ENCODE data around the gene CELA2A.
"Not testable (repeated sequence)": the region's sequence is repeated elsewhere in the genome, so short reads cannot be mapped to it uniquely, and the experiment has no call there.

CELA2A gene

GRCh38 chr1:15482455-15482854 is 25.9 kb downstream of the CELA2A start:
- H3K27ac ChIP-seq (ENCODE audit: low read depth, low read length); H3K4me3 ChIP-seq (ENCODE audit: low read length); H3K36me3 ChIP-seq (ENCODE audit: control insufficient read depth, insufficient read depth, low read length); H3K27me3 ChIP-seq (ENCODE audit: insufficient read depth, low read length, poor library complexity); H2AK5ac ChIP-seq (ENCODE audit: low read length); H3K23ac ChIP-seq (ENCODE audit: low read length); H2BK15ac ChIP-seq (replicated peaks; ENCODE audit: low read depth); DNase-seq; H3K56ac ChIP-seq (ENCODE audit: low read length); H3K4me2 ChIP-seq (ENCODE audit: low read length); H3K4ac ChIP-seq (ENCODE audit: low read depth, low read length); H3K4me1 ChIP-seq (ENCODE audit: control insufficient read depth, low read depth, low read length); H2BK5ac ChIP-seq (ENCODE audit: low read length); H2BK120ac ChIP-seq (ENCODE audit: low read depth, low read length); H3K9ac ChIP-seq (ENCODE audit: low read length); H4K8ac ChIP-seq (ENCODE audit: low read depth, low read length); H3K18ac ChIP-seq (ENCODE audit: low read length); H4K5ac ChIP-seq (ENCODE audit: low read length); H3K79me1 ChIP-seq (ENCODE audit: low read length); H3K79me2 ChIP-seq (ENCODE audit: control insufficient read depth, insufficient read depth, low read length): not testable (repeated sequence)
- whole genome bisulfite sequencing (ENCODE audit: extremely low coverage, insufficient coverage, low lambda C conversion rate): no CpG with 5 or more reads among the region's 6 CpGs

- not testable (repeated sequence) for H3K4me1 ChIP-seq (ENCODE audit: control insufficient read depth, low read depth, low read length); DNase-seq; H4K8ac ChIP-seq (ENCODE audit: low read depth, low read length)
Measured at GRCh38 chr1:15482983-15483543, 26.5 kb downstream of the CELA2A start.

GRCh38 chr1:15483971-15484370 is 27.4 kb downstream of the CELA2A start:
- no peak overlapping the region for H3K23ac ChIP-seq (ENCODE audit: low read length)
- H3K27ac ChIP-seq (ENCODE audit: low read depth, low read length): no peak overlapping the region
- no peak overlapping the region for H3K4ac ChIP-seq (ENCODE audit: low read depth, low read length)
- H3K4me1 ChIP-seq (ENCODE audit: control insufficient read depth, low read depth, low read length): no peaks in the 10 kb centered on the region
- no peak overlapping the region for H3K4me3 ChIP-seq (ENCODE audit: low read length)
- H3K36me3 ChIP-seq (ENCODE audit: control insufficient read depth, insufficient read depth, low read length): no peaks in the 10 kb centered on the region
- no peak overlapping the region for H3K9ac ChIP-seq (ENCODE audit: low read length)
- no peaks in the 10 kb centered on the region for H3K79me2 ChIP-seq (ENCODE audit: control insufficient read depth, insufficient read depth, low read length)
- H3K4me2 ChIP-seq (ENCODE audit: low read length): no peak overlapping the region
- no peak overlapping the region for H3K56ac ChIP-seq (ENCODE audit: low read length)
- H3K79me1 ChIP-seq (ENCODE audit: low read length): no peaks in the 10 kb centered on the region
- H2BK15ac ChIP-seq (replicated peaks; ENCODE audit: low read depth): no peak overlapping the region
- DNase-seq: no peak
- no peak overlapping the region for H2AK5ac ChIP-seq (ENCODE audit: low read length)
- H3K18ac ChIP-seq (ENCODE audit: low read length): no peak overlapping the region
- no peak overlapping the region for H4K5ac ChIP-seq (ENCODE audit: low read length)
- no peak overlapping the region for H2BK120ac ChIP-seq (ENCODE audit: low read depth, low read length)
- no peak overlapping the region for H2BK5ac ChIP-seq (ENCODE audit: low read length)
- no peak overlapping the region for H4K8ac ChIP-seq (ENCODE audit: low read depth, low read length)
- H3K27me3 ChIP-seq (ENCODE audit: insufficient read depth, low read length, poor library complexity): no peaks in the 10 kb centered on the region
- no CpG with 5 or more reads among the region's 2 CpGs for WGBS (ENCODE audit: extremely low coverage, insufficient coverage, low lambda C conversion rate)

More at GRCh38 chr1:15482983-15483543, 26.5 kb downstream of the CELA2A start:
- not testable (repeated sequence) for H3K27ac ChIP-seq (ENCODE audit: low read depth, low read length); H3K9ac ChIP-seq (ENCODE audit: low read length); H3K23ac ChIP-seq (ENCODE audit: low read length); H3K79me1 ChIP-seq (ENCODE audit: low read length); H3K18ac ChIP-seq (ENCODE audit: low read length); H3K56ac ChIP-seq (ENCODE audit: low read length); H2BK15ac ChIP-seq (replicated peaks; ENCODE audit: low read depth); H4K5ac ChIP-seq (ENCODE audit: low read length); H3K4me3 ChIP-seq (ENCODE audit: low read length); H3K4ac ChIP-seq (ENCODE audit: low read depth, low read length); H3K79me2 ChIP-seq (ENCODE audit: control insufficient read depth, insufficient read depth, low read length); H2BK120ac ChIP-seq (ENCODE audit: low read depth, low read length); H3K27me3 ChIP-seq (ENCODE audit: insufficient read depth, low read length, poor library complexity); H3K36me3 ChIP-seq (ENCODE audit: control insufficient read depth, insufficient read depth, low read length); H2BK5ac ChIP-seq (ENCODE audit: low read length); H2AK5ac ChIP-seq (ENCODE audit: low read length); H3K4me2 ChIP-seq (ENCODE audit: low read length)
- no CpG with 5 or more reads among the region's 16 CpGs for WGBS (ENCODE audit: extremely low coverage, insufficient coverage, low lambda C conversion rate)

GRCh38 chr1:15484443-15484842 is 27.9 kb downstream of the CELA2A start:
- not testable (repeated sequence) for H3K36me3 ChIP-seq (ENCODE audit: control insufficient read depth, insufficient read depth, low read length); H2BK120ac ChIP-seq (ENCODE audit: low read depth, low read length); H3K18ac ChIP-seq (ENCODE audit: low read length); H3K79me2 ChIP-seq (ENCODE audit: control insufficient read depth, insufficient read depth, low read length); H4K5ac ChIP-seq (ENCODE audit: low read length); H3K9ac ChIP-seq (ENCODE audit: low read length); H2BK5ac ChIP-seq (ENCODE audit: low read length); H3K4ac ChIP-seq (ENCODE audit: low read depth, low read length); H2AK5ac ChIP-seq (ENCODE audit: low read length); H3K4me2 ChIP-seq (ENCODE audit: low read length); H2BK15ac ChIP-seq (replicated peaks; ENCODE audit: low read depth); H3K27ac ChIP-seq (ENCODE audit: low read depth, low read length); H3K4me3 ChIP-seq (ENCODE audit: low read length); H3K4me1 ChIP-seq (ENCODE audit: control insufficient read depth, low read depth, low read length); H3K79me1 ChIP-seq (ENCODE audit: low read length); H3K27me3 ChIP-seq (ENCODE audit: insufficient read depth, low read length, poor library complexity); DNase-seq; H3K56ac ChIP-seq (ENCODE audit: low read length); H3K23ac ChIP-seq (ENCODE audit: low read length); H4K8ac ChIP-seq (ENCODE audit: low read depth, low read length)
- WGBS (ENCODE audit: extremely low coverage, insufficient coverage, low lambda C conversion rate): no CpG with 5 or more reads among the region's 6 CpGs

GRCh38 chr1:15485636-15486035 is 29.1 kb downstream of the CELA2A start:
- no peak overlapping the region for H3K23ac ChIP-seq (ENCODE audit: low read length)
- no peaks in the 10 kb centered on the region for H3K27me3 ChIP-seq (ENCODE audit: insufficient read depth, low read length, poor library complexity)
- no peaks in the 10 kb centered on the region for H3K4me1 ChIP-seq (ENCODE audit: control insufficient read depth, low read depth, low read length)
- no peak overlapping the region for H2BK15ac ChIP-seq (replicated peaks; ENCODE audit: low read depth)
- H4K5ac ChIP-seq (ENCODE audit: low read length): no peak overlapping the region
- H3K18ac ChIP-seq (ENCODE audit: low read length): no peak overlapping the region
- no CpG with 5 or more reads among the region's 6 CpGs for WGBS (ENCODE audit: extremely low coverage, insufficient coverage, low lambda C conversion rate)
- no peak overlapping the region for H3K4me3 ChIP-seq (ENCODE audit: low read length)
- no peaks in the 10 kb centered on the region for H3K36me3 ChIP-seq (ENCODE audit: control insufficient read depth, insufficient read depth, low read length)
- H3K56ac ChIP-seq (ENCODE audit: low read length): no peak overlapping the region
- no peak overlapping the region for H3K4ac ChIP-seq (ENCODE audit: low read depth, low read length)
- no peak overlapping the region for H3K4me2 ChIP-seq (ENCODE audit: low read length)
- no peak overlapping the region for H3K9ac ChIP-seq (ENCODE audit: low read length)
- H2BK120ac ChIP-seq (ENCODE audit: low read depth, low read length): no peak overlapping the region
- no peak overlapping the region for H4K8ac ChIP-seq (ENCODE audit: low read depth, low read length)
- DNase-seq: no peak
- H3K79me2 ChIP-seq (ENCODE audit: control insufficient read depth, insufficient read depth, low read length): no peaks in the 10 kb centered on the region
- no peaks in the 10 kb centered on the region for H3K79me1 ChIP-seq (ENCODE audit: low read length)
- H2BK5ac ChIP-seq (ENCODE audit: low read length): no peak overlapping the region
- no peak overlapping the region for H3K27ac ChIP-seq (ENCODE audit: low read depth, low read length)
- no peak overlapping the region for H2AK5ac ChIP-seq (ENCODE audit: low read length)

Measured in mesendoderm (in vitro differentiated cells).